PFSK-1 (cell line): ENCODE measurements around the gene SAP30L.

Experiments
- FOXP2 ChIP-seq: optimal IDR thresholded peaks from 2 replicates; pipeline ENCODE3; 2011; ENCODE audit warnings: borderline replicate concordance, control low read depth, inconsistent platforms; ENCODE audit not compliant: insufficient read depth; ENCODE audit errors: extremely low read length, extremely low read depth
- POLR2AphosphoS5 ChIP-seq: IDR thresholded peaks from 2 replicates; pipeline ENCODE4 v1.6.1; 2012; ENCODE audit warnings: low read depth, mild to moderate bottlenecking, control low read depth, low read length, moderate library complexity
- SIN3A ChIP-seq: IDR thresholded peaks from 2 replicates; pipeline ENCODE4 v1.6.1; 2012; ENCODE audit warnings: mild to moderate bottlenecking, low read length, moderate library complexity, borderline replicate concordance; ENCODE audit not compliant: insufficient read depth
- TAF1 ChIP-seq: IDR thresholded peaks from 2 replicates; pipeline ENCODE4 v1.6.1; 2012; ENCODE audit warnings: low read length, control low read depth, borderline replicate concordance; ENCODE audit not compliant: insufficient read depth
- TF ChIP-seq, protein P1 (sequence below), 2 experiments: IDR thresholded peaks; 2 replicates each; pipeline versions ENCODE4 v1.6.1 to v1.8.0; 2011 to 2012; ENCODE audit warnings: low read depth in 2 of 2, low read length in 2 of 2, control low read depth in 1 of 2, inconsistent platforms in 1 of 2, mild to moderate bottlenecking in 1 of 2, moderate library complexity in 1 of 2; ENCODE audit not compliant: insufficient read depth in 1 of 2

Gene SAP30L

GRCh38 chr5:154487541-154487940 is 41.7 kb downstream of the SAP30L start:
- TF ChIP-seq FOXP2 (no peak), TAF1 (no peak), SIN3A (no peak), POLR2AphosphoS5 (no peak)
- TF ChIP-seq, protein P1, sequence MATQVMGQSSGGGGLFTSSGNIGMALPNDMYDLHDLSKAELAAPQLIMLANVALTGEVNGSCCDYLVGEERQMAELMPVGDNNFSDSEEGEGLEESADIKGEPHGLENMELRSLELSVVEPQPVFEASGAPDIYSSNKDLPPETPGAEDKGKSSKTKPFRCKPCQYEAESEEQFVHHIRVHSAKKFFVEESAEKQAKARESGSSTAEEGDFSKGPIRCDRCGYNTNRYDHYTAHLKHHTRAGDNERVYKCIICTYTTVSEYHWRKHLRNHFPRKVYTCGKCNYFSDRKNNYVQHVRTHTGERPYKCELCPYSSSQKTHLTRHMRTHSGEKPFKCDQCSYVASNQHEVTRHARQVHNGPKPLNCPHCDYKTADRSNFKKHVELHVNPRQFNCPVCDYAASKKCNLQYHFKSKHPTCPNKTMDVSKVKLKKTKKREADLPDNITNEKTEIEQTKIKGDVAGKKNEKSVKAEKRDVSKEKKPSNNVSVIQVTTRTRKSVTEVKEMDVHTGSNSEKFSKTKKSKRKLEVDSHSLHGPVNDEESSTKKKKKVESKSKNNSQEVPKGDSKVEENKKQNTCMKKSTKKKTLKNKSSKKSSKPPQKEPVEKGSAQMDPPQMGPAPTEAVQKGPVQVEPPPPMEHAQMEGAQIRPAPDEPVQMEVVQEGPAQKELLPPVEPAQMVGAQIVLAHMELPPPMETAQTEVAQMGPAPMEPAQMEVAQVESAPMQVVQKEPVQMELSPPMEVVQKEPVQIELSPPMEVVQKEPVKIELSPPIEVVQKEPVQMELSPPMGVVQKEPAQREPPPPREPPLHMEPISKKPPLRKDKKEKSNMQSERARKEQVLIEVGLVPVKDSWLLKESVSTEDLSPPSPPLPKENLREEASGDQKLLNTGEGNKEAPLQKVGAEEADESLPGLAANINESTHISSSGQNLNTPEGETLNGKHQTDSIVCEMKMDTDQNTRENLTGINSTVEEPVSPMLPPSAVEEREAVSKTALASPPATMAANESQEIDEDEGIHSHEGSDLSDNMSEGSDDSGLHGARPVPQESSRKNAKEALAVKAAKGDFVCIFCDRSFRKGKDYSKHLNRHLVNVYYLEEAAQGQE (IDR thresholded peaks at IDR 0.05; ENCODE audit: insufficient read depth in 1 of 2, low read depth in 2 of 2, low read length in 2 of 2): no peak

DNA sequence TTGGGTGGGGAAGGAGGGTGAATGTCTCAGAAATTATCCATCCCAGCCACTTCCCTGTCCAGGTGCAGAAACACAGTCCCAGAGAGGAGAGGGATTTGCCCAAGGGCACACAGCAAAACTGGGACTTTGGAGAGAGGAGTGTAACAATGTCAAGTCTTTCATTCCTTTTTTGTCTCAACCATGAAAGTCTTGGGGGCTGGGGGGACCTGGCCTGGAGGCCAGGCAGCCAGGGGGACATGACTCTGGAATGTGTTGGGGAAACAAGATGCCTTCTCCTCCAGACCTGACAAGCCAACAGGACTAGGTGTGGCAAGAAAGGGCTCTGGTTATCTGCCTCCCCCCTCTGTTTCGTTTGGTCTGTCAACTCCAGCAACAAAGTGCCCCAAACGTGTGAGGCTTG is 46.1 kb downstream of the SAP30L start:
- TF ChIP-seq SIN3A (no peak), TAF1 (no peak)

GRCh38 chr5:154493274-154493673 is 47.5 kb downstream of the SAP30L start:
- TF ChIP-seq SIN3A (no peak), POLR2AphosphoS5 (no peak), TAF1 (no peak), FOXP2 (no peak)
- TF ChIP-seq, protein P1 (IDR thresholded peaks at IDR 0.05; ENCODE audit: insufficient read depth in 1 of 2, low read depth in 2 of 2, low read length in 2 of 2): no peak

DNA sequence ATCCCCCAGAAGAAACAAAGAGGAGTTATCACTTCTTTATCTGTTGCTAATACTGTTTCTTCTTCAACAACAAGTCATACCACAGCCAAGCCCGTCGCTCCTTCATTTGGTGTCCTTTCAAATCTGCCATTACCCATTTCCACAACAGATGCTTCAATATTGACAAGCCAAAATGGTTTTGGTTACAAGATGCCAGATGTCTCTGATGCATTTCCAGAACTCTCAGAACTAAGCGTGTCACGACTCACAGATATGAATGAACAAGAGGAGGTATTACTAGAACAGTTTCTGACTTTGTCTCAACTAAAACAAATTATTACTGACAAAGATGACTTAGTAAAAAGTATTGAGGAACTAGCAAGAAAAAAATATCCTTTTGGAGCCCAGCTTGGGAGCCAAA is 48.2 kb downstream of the SAP30L start:
- TF ChIP-seq FOXP2: no peak

DNA sequence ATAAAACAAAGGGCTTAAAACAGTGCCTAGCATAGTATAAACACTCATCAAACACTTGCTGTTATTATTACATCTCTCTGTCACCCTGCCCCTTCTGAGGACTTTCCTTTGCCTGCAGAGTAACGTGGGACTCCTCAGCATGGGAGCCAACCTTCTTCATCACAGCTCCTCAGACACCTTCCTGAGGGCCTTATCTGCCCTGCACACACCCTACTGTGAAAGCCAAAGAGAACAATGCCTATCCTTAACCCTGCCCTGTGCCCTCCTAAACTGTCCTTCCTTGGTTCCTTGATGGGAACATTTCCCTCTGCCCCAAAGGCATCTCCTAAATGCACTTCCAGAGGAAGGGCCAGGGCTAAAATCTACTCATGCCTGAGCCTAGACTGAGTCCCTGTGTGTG is 52.8 kb downstream of the SAP30L start:
- TF ChIP-seq POLR2AphosphoS5 (no peak), FOXP2 (no peak), SIN3A (no peak), TAF1 (no peak)
- TF ChIP-seq, protein P1 (IDR thresholded peaks at IDR 0.05; ENCODE audit: insufficient read depth in 1 of 2, low read depth in 2 of 2, low read length in 2 of 2): no peak

- TF ChIP-seq POLR2AphosphoS5 (no peak), TAF1 (no peak)
- TF ChIP-seq, protein P1 (IDR thresholded peaks at IDR 0.05; ENCODE audit: insufficient read depth in 1 of 2, low read depth in 2 of 2, low read length in 2 of 2): no peak
These were observed 53.2 kb downstream of the SAP30L start for GRCh38 chr5:154498994-154499393.
